HG03108 (cell line): ENCODE measurements around the gene ANKRD23.
A peak's percentile ranks its signal among the peaks of the same experiment; 100 is the strongest.
"Not testable (repeated sequence)": the region's sequence is repeated elsewhere in the genome, so short reads cannot be mapped to it uniquely, and the experiment has no call there.

ENCODE experiments used
- ATAC-seq: cut with Tn5 transposase; IDR thresholded peaks from one replicate; pipeline ENCODE4 v1.9.1; 2021; ENCODE audit warnings: moderate library complexity; ENCODE audit not compliant: unreplicated experiment

ANKRD23 gene

GRCh38 chr2:96819128-96819875 is 24.5 kb downstream of the ANKRD23 start:
- ATAC-seq = no peak

GRCh38 chr2:96817882-96818281 is 25.9 kb downstream of the ANKRD23 start:
- ATAC-seq = no peak

GRCh38 chr2:96816836-96817702 is 26.8 kb downstream of the ANKRD23 start:
- ATAC-seq = no peak

- peak; percentile 82 for ATAC-seq
Measured at GRCh38 chr2:96816127-96816835, 27.5 kb downstream of the ANKRD23 start, which contains the start of gene CNNM3. TSS of gene CNNM3 (plus strand) at chr2:96816268. CDS start at chr2:96816278, 10 bp downstream.

- no peak for ATAC-seq
Measured at GRCh38 chr2:96815326-96816126, 28.3 kb downstream of the ANKRD23 start.

GRCh38 chr2:96813656-96814055 is 30.2 kb downstream of the ANKRD23 start:
- no peak for ATAC-seq

- ATAC-seq = no peak
Measured at GRCh38 chr2:96811917-96812316, 31.9 kb downstream of the ANKRD23 start.

- ATAC-seq = no peak
Measured at GRCh38 chr2:96810783-96811192, 33.0 kb downstream of the ANKRD23 start.

- ATAC-seq = no peak
Measured at GRCh38 chr2:96809951-96810782, 33.7 kb downstream of the ANKRD23 start.

- ATAC-seq = no peak
Measured at GRCh38 chr2:96809216-96809882, 34.5 kb downstream of the ANKRD23 start.

GRCh38 chr2:96808176-96808837 is 35.5 kb downstream of the ANKRD23 start:
- ATAC-seq = no peak

GRCh38 chr2:96807127-96807471 is 36.7 kb downstream of the ANKRD23 start:
- no peak for ATAC-seq

- ATAC-seq = peak; percentile 70
Measured at GRCh38 chr2:96806468-96807126, 37.2 kb downstream of the ANKRD23 start.

- ATAC-seq = not testable (repeated sequence)
Measured at GRCh38 chr2:96805946-96806345, 37.9 kb downstream of the ANKRD23 start.

- ATAC-seq = no peak
Measured at GRCh38 chr2:96804986-96805385, 38.8 kb downstream of the ANKRD23 start.

- no peak for ATAC-seq
Measured at GRCh38 chr2:96802721-96803120, 41.1 kb downstream of the ANKRD23 start.

GRCh38 chr2:96801786-96802595 is 41.8 kb downstream of the ANKRD23 start:
- peak; percentile 41 for ATAC-seq
